Endothelial cell (in vitro differentiated cells): ENCODE measurements around the gene CYFIP1. TPM values are rescaled to one million over a fixed set of nuclear protein-coding genes. Genes with fewer than 3 reads are reported as not detected.

ENCODE experiments used
- DNase-seq: peaks from one replicate; pipeline ENCODE4 v3.0.0; 2021; ENCODE audit warnings: low spot score
- H3K27ac Mint-ChIP-seq: one replicate; pipeline ENCODE4 v1.8.0; 2021; ENCODE audit warnings: mixed read lengths, inconsistent platforms; ENCODE audit not compliant: unreplicated experiment
- H3K27me3 Mint-ChIP-seq: one replicate; pipeline ENCODE4 v1.8.0; 2021; ENCODE audit warnings: mild to moderate bottlenecking, moderate library complexity, mixed read lengths, inconsistent platforms; ENCODE audit not compliant: unreplicated experiment
- H3K36me3 Mint-ChIP-seq: one replicate; pipeline ENCODE4 v1.8.0; 2021; ENCODE audit warnings: mild to moderate bottlenecking, low read depth, mixed read lengths, inconsistent platforms; ENCODE audit not compliant: unreplicated experiment
- H3K4me1 Mint-ChIP-seq: one replicate; pipeline ENCODE4 v1.8.0; 2021; ENCODE audit warnings: mild to moderate bottlenecking, mixed read lengths, inconsistent platforms; ENCODE audit not compliant: unreplicated experiment
- H3K4me3 Mint-ChIP-seq: one replicate; pipeline ENCODE4 v1.8.0; 2021; ENCODE audit warnings: mild to moderate bottlenecking, mixed read lengths, inconsistent platforms; ENCODE audit not compliant: unreplicated experiment
- H3K9me3 Mint-ChIP-seq: one replicate; pipeline ENCODE4 v1.8.0; 2021; ENCODE audit warnings: mixed read lengths, inconsistent platforms; ENCODE audit not compliant: unreplicated experiment
- CTCF ChIP-seq: fragments of 200-600 bp; sonication (generic); IDR thresholded peaks from one replicate; pipeline ENCODE4 v1.5.0; 2021; ENCODE audit warnings: antibody characterized with exemption; ENCODE audit not compliant: unreplicated experiment
- total RNA-seq: library from RNA; stranded (reverse); fragmentation: NEBNext Ultra II Directional; extraction: Animal tissue kit (Norgen Biotek cat#: 25700); gene quantifications from one replicate; pipeline ENCODE4 v1.2.1, GENCODE V29; 2021; ENCODE audit not compliant: unreplicated experiment

Gene CYFIP1
- total RNA-seq, 1 donor from 2014 or later: 154 TPM

GRCh38 chr15:22956257-22956977 lies 23.8 kb downstream of the CYFIP1 start:
- no peaks in the 10 kb centered on the region for H3K9me3 Mint-ChIP-seq
- peaks cover 11% of the 10 kb centered on the region for H3K4me1 Mint-ChIP-seq
- no peak for TF ChIP-seq CTCF
- H3K27ac Mint-ChIP-seq: no peak overlapping the region
- H3K36me3 Mint-ChIP-seq: peaks cover 8% of the 10 kb centered on the region
- no peak for DNase-seq
- no peak overlapping the region for H3K4me3 Mint-ChIP-seq
- peaks cover 5% of the 10 kb centered on the region for H3K27me3 Mint-ChIP-seq

DNA sequence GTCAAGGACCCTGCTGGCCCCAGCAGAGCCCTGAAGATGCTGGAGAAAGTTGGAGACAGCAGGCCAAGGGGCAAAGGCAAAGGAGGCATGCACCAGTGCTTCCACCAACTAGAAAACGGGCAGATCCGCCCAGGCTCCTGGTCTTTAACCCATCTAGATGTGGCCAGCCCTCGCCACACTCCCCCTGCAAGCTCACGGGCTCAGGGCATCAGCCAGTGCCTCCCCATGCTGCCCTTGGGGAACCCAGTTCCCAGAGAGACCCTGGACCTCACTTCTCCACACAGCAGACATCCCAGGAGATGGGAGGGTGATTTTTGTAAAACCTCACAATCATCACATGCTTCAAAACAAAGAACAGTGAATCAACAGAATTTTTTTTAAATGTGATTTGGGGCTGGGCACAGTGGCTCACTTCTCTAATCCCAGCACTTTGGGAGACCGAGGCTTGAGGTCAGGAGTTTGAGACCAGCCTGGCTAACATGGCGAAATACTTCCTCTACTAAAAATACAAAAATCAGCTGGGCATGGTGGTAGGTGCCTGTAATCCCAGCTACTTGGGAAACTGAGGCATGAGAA lies 24.5 kb downstream of the CYFIP1 start:
- H3K9me3 Mint-ChIP-seq: no peaks in the 10 kb centered on the region
- H3K4me3 Mint-ChIP-seq: no peak overlapping the region
- H3K27me3 Mint-ChIP-seq: peaks cover 7% of the 10 kb centered on the region
- TF ChIP-seq CTCF: no peak
- peaks cover 11% of the 10 kb centered on the region for H3K4me1 Mint-ChIP-seq
- H3K36me3 Mint-ChIP-seq: peaks cover 8% of the 10 kb centered on the region
- DNase-seq: no peak
- H3K27ac Mint-ChIP-seq: no peak overlapping the region

- peaks cover 15% of the 10 kb centered on the region for H3K36me3 Mint-ChIP-seq
- H3K27me3 Mint-ChIP-seq: peaks cover 12% of the 10 kb centered on the region
- H3K4me3 Mint-ChIP-seq: no peak overlapping the region
- TF ChIP-seq CTCF: no peak
- DNase-seq: no peak
- no peak overlapping the region for H3K27ac Mint-ChIP-seq
- H3K4me1 Mint-ChIP-seq: peaks cover 13% of the 10 kb centered on the region
- H3K9me3 Mint-ChIP-seq: no peaks in the 10 kb centered on the region
These were observed 25.2 kb downstream of the CYFIP1 start for GRCh38 chr15:22954798-22955543.

GRCh38 chr15:22954326-22954725 lies 25.8 kb downstream of the CYFIP1 start:
- TF ChIP-seq CTCF: no peak
- peaks cover 15% of the 10 kb centered on the region for H3K36me3 Mint-ChIP-seq
- H3K4me1 Mint-ChIP-seq: peaks cover 14% of the 10 kb centered on the region
- H3K9me3 Mint-ChIP-seq: no peaks in the 10 kb centered on the region
- no peak for DNase-seq
- H3K27ac Mint-ChIP-seq: no peak overlapping the region
- peaks cover 12% of the 10 kb centered on the region for H3K27me3 Mint-ChIP-seq
- no peak overlapping the region for H3K4me3 Mint-ChIP-seq
